ENCODE data around the gene NHLRC4. TPM values are rescaled to one million over a fixed set of nuclear protein-coding genes. Genes with fewer than 3 reads are reported as not detected.

Gene NHLRC4
- total RNA-seq, 1 experiment from 2014 or later = 3.7 TPM

GRCh38 chr16:610513-611381, 43.9 kb downstream of the NHLRC4 start:
- Histone ChIP-seq H3K79me2 (ENCODE audit: low read length) (no peaks in the 10 kb centered on the region), H2AFZ (ENCODE audit: low read length) (no peak overlapping the region), H3K27me3 (ENCODE audit: low read length) (no peaks in the 10 kb centered on the region), H3K9me3 (ENCODE audit: low read length) (0 out of 2 replicates have a peak, but pooled peaks cover under 1% of the 10 kb centered on the region), H3K36me3 (ENCODE audit: insufficient read depth, low read length) (no peaks in the 10 kb centered on the region), H3K4me3 (ENCODE audit: low read length) (no peak overlapping the region), H3K4me1 (ENCODE audit: low read length) (no peaks in the 10 kb centered on the region), H3K27ac (ENCODE audit: low read length) (no peak overlapping the region), H4K20me1 (ENCODE audit: insufficient read depth, low read depth, low read length) (no peaks in the 10 kb centered on the region), H3K4me2 (ENCODE audit: low read depth, low read length, poor library complexity, severe bottlenecking) (no peak overlapping the region), H3K9ac (ENCODE audit: low read length) (no peak overlapping the region), H3K9me2 (replicated peaks; ENCODE audit: insufficient read depth, low read length) (no peaks in the 10 kb centered on the region)
- peak; percentile 64 for DNase-seq

- H3K9me2 ChIP-seq (replicated peaks; ENCODE audit: insufficient read depth, low read length) = no peaks in the 10 kb centered on the region
- H3K9me3 ChIP-seq (ENCODE audit: low read length) = no peaks in the 10 kb centered on the region
- no peaks in the 10 kb centered on the region for H3K27me3 ChIP-seq (ENCODE audit: low read length)
- no peak for DNase-seq
- no peak overlapping the region for H3K9ac ChIP-seq (ENCODE audit: low read length)
- no peaks in the 10 kb centered on the region for H3K79me2 ChIP-seq (ENCODE audit: low read length)
- H4K20me1 ChIP-seq (ENCODE audit: insufficient read depth, low read depth, low read length) = no peaks in the 10 kb centered on the region
- no peak overlapping the region for H3K4me2 ChIP-seq (ENCODE audit: low read depth, low read length, poor library complexity, severe bottlenecking)
- H3K4me3 ChIP-seq (ENCODE audit: low read length) = no peak overlapping the region
- no peaks in the 10 kb centered on the region for H3K4me1 ChIP-seq (ENCODE audit: low read length)
- no peaks in the 10 kb centered on the region for H3K36me3 ChIP-seq (ENCODE audit: insufficient read depth, low read length)
- no peak overlapping the region for H2AFZ ChIP-seq (ENCODE audit: low read length)
- H3K27ac ChIP-seq (ENCODE audit: low read length) = no peak overlapping the region
Measured at GRCh38 chr16:615122-615521, 48.3 kb downstream of the NHLRC4 start.

- no peaks in the 10 kb centered on the region for H3K27me3 ChIP-seq (ENCODE audit: low read length)
- H3K9ac ChIP-seq (ENCODE audit: low read length) = no peak overlapping the region
- no peaks in the 10 kb centered on the region for H3K79me2 ChIP-seq (ENCODE audit: low read length)
- no peak overlapping the region for H2AFZ ChIP-seq (ENCODE audit: low read length)
- H3K4me2 ChIP-seq (ENCODE audit: low read depth, low read length, poor library complexity, severe bottlenecking) = no peak overlapping the region
- no peaks in the 10 kb centered on the region for H4K20me1 ChIP-seq (ENCODE audit: insufficient read depth, low read depth, low read length)
- no peak overlapping the region for H3K4me3 ChIP-seq (ENCODE audit: low read length)
- no peaks in the 10 kb centered on the region for H3K9me2 ChIP-seq (replicated peaks; ENCODE audit: insufficient read depth, low read length)
- H3K27ac ChIP-seq (ENCODE audit: low read length) = no peak overlapping the region
- no peak for DNase-seq
- H3K36me3 ChIP-seq (ENCODE audit: insufficient read depth, low read length) = no peaks in the 10 kb centered on the region
- no peaks in the 10 kb centered on the region for H3K4me1 ChIP-seq (ENCODE audit: low read length)
- no peaks in the 10 kb centered on the region for H3K9me3 ChIP-seq (ENCODE audit: low read length)
Measured at GRCh38 chr16:616733-617586, 50.2 kb downstream of the NHLRC4 start.

GRCh38 chr16:617855-618254, 51.0 kb downstream of the NHLRC4 start:
- no peaks in the 10 kb centered on the region for H3K79me2 ChIP-seq (ENCODE audit: low read length)
- no peak overlapping the region for H3K4me2 ChIP-seq (ENCODE audit: low read depth, low read length, poor library complexity, severe bottlenecking)
- DNase-seq = no peak
- no peak overlapping the region for H3K9ac ChIP-seq (ENCODE audit: low read length)
- H3K4me3 ChIP-seq (ENCODE audit: low read length) = no peak overlapping the region
- H3K27ac ChIP-seq (ENCODE audit: low read length) = no peak overlapping the region
- no peaks in the 10 kb centered on the region for H3K36me3 ChIP-seq (ENCODE audit: insufficient read depth, low read length)
- no peaks in the 10 kb centered on the region for H3K27me3 ChIP-seq (ENCODE audit: low read length)
- no peaks in the 10 kb centered on the region for H3K4me1 ChIP-seq (ENCODE audit: low read length)
- H2AFZ ChIP-seq (ENCODE audit: low read length) = no peak overlapping the region
- H3K9me2 ChIP-seq (replicated peaks; ENCODE audit: insufficient read depth, low read length) = no peaks in the 10 kb centered on the region
- H3K9me3 ChIP-seq (ENCODE audit: low read length) = no peaks in the 10 kb centered on the region
- no peaks in the 10 kb centered on the region for H4K20me1 ChIP-seq (ENCODE audit: insufficient read depth, low read depth, low read length)

Small RNAs within 50 kb of the gene (small RNA-seq; reads per million reads assigned to genes)
- 0.36 reads per million for gene MIR3176
- gene MIR5587 = not detected
- gene Z98883.1 = not detected

Other genes starting within 250 kb of the NHLRC4 start
- 14.6 and 46.4 TPM in 2 replicates for gene AXIN1, start 214.3 kb upstream of the NHLRC4 start, total RNA-seq (2014; rRNA removed; shearing (Covaris generic); ENCODE audit: low replicate concordance)
- 38.1 and 103 TPM in 2 replicates for gene MRPL28, start 196.5 kb upstream of the NHLRC4 start, total RNA-seq (2014; rRNA removed; shearing (Covaris generic); ENCODE audit: low replicate concordance)
- gene PGAP6, start 185.0 kb upstream of the NHLRC4 start, total RNA-seq (2014; rRNA removed; shearing (Covaris generic); ENCODE audit: low replicate concordance) = 50.0 and 58.1 TPM in 2 replicates
- gene NME4, start 169.8 kb upstream of the NHLRC4 start, total RNA-seq (2014; rRNA removed; shearing (Covaris generic); ENCODE audit: low replicate concordance) = 102 and 190 TPM in 2 replicates
- gene DECR2, start 165.1 kb upstream of the NHLRC4 start, total RNA-seq (2014; rRNA removed; shearing (Covaris generic); ENCODE audit: low replicate concordance) = 5.3 and 10.4 TPM in 2 replicates
- gene RAB11FIP3, start 141.4 kb upstream of the NHLRC4 start, total RNA-seq (2014; rRNA removed; shearing (Covaris generic); ENCODE audit: low replicate concordance) = 6.0 and 17.2 TPM in 2 replicates
- gene CAPN15, start 39.3 kb upstream of the NHLRC4 start, total RNA-seq (2014; rRNA removed; shearing (Covaris generic); ENCODE audit: low replicate concordance) = 26.7 and 51.3 TPM in 2 replicates
- not detected in 2 replicates for gene PRR35, start 6.6 kb upstream of the NHLRC4 start, total RNA-seq (2014; rRNA removed; shearing (Covaris generic); ENCODE audit: low replicate concordance)
- gene PIGQ, start 3.0 kb downstream of the NHLRC4 start, total RNA-seq (2014; rRNA removed; shearing (Covaris generic); ENCODE audit: low replicate concordance) = 35.7 and 64.3 TPM in 2 replicates
- gene RAB40C, start 23.1 kb downstream of the NHLRC4 start, total RNA-seq (2014; rRNA removed; shearing (Covaris generic); ENCODE audit: low replicate concordance) = 5.9 and 11.3 TPM in 2 replicates
- 0.22 TPM in 1 of 2 replicates, not detected in the other for gene WFIKKN1, start 64.0 kb downstream of the NHLRC4 start, total RNA-seq (2014; rRNA removed; shearing (Covaris generic); ENCODE audit: low replicate concordance)
- gene METTL26, start 69.3 kb downstream of the NHLRC4 start, total RNA-seq (2014; rRNA removed; shearing (Covaris generic); ENCODE audit: low replicate concordance) = 149 and 293 TPM in 2 replicates
- gene MCRIP2, start 74.8 kb downstream of the NHLRC4 start, total RNA-seq (2014; rRNA removed; shearing (Covaris generic); ENCODE audit: low replicate concordance) = 41.7 and 137 TPM in 2 replicates
- 37.2 and 55.2 TPM in 2 replicates for gene WDR90, start 82.4 kb downstream of the NHLRC4 start, total RNA-seq (2014; rRNA removed; shearing (Covaris generic); ENCODE audit: low replicate concordance)
- 73.8 and 114 TPM in 2 replicates for gene RHOT2, start 101.1 kb downstream of the NHLRC4 start, total RNA-seq (2014; rRNA removed; shearing (Covaris generic); ENCODE audit: low replicate concordance)
- 3.6 and 15.2 TPM in 2 replicates for gene RHBDL1, start 108.7 kb downstream of the NHLRC4 start, total RNA-seq (2014; rRNA removed; shearing (Covaris generic); ENCODE audit: low replicate concordance)
- 142 and 145 TPM in 2 replicates for gene STUB1, start 113.4 kb downstream of the NHLRC4 start, total RNA-seq (2014; rRNA removed; shearing (Covaris generic); ENCODE audit: low replicate concordance)
- gene JMJD8, start 117.3 kb downstream of the NHLRC4 start, total RNA-seq (2014; rRNA removed; shearing (Covaris generic); ENCODE audit: low replicate concordance) = 27.6 and 28.1 TPM in 2 replicates
- 4.5 and 8.2 TPM in 2 replicates for gene WDR24, start 123.4 kb downstream of the NHLRC4 start, total RNA-seq (2014; rRNA removed; shearing (Covaris generic); ENCODE audit: low replicate concordance)
- gene FBXL16, start 138.8 kb downstream of the NHLRC4 start, total RNA-seq (2014; rRNA removed; shearing (Covaris generic); ENCODE audit: low replicate concordance) = 0.48 and 2.1 TPM in 2 replicates
- 25.2 and 132 TPM in 2 replicates for gene METRN, start 148.1 kb downstream of the NHLRC4 start, total RNA-seq (2014; rRNA removed; shearing (Covaris generic); ENCODE audit: low replicate concordance)
- 19.8 and 53.3 TPM in 2 replicates for gene ANTKMT, start 154.1 kb downstream of the NHLRC4 start, total RNA-seq (2014; rRNA removed; shearing (Covaris generic); ENCODE audit: low replicate concordance)
- gene CCDC78, start 159.4 kb downstream of the NHLRC4 start, total RNA-seq (2014; rRNA removed; shearing (Covaris generic); ENCODE audit: low replicate concordance) = 29.4 and 110 TPM in 2 replicates
- 57.4 and 159 TPM in 2 replicates for gene HAGHL, start 160.1 kb downstream of the NHLRC4 start, total RNA-seq (2014; rRNA removed; shearing (Covaris generic); ENCODE audit: low replicate concordance)
- gene CIAO3, start 174.0 kb downstream of the NHLRC4 start, total RNA-seq (2014; rRNA removed; shearing (Covaris generic); ENCODE audit: low replicate concordance) = 32.1 and 77.4 TPM in 2 replicates
- 0.47 TPM in 1 of 2 replicates, not detected in the other for gene MSLN, start 193.7 kb downstream of the NHLRC4 start, total RNA-seq (2014; rRNA removed; shearing (Covaris generic); ENCODE audit: low replicate concordance)
- 26.6 and 61.1 TPM in 2 replicates for gene RPUSD1, start 221.4 kb downstream of the NHLRC4 start, total RNA-seq (2014; rRNA removed; shearing (Covaris generic); ENCODE audit: low replicate concordance)
- gene CHTF18, start 221.6 kb downstream of the NHLRC4 start, total RNA-seq (2014; rRNA removed; shearing (Covaris generic); ENCODE audit: low replicate concordance) = 7.9 and 35.2 TPM in 2 replicates
- not detected in 2 replicates for gene GNG13, start 233.7 kb downstream of the NHLRC4 start, total RNA-seq (2014; rRNA removed; shearing (Covaris generic); ENCODE audit: low replicate concordance)

Data from Karpas-422 (cell line).